ENCODE results near the gene WDR74. TPM values are rescaled to one million over a fixed set of nuclear protein-coding genes. Genes with fewer than 3 reads are reported as not detected.

WDR74 gene
- total and polyA plus RNA-seq, 9 of the 15 experiments (the other 6 are each of a cell fraction or from before 2014, with no cell fraction given): 32.7 to 210 (median 114) TPM

DNA sequence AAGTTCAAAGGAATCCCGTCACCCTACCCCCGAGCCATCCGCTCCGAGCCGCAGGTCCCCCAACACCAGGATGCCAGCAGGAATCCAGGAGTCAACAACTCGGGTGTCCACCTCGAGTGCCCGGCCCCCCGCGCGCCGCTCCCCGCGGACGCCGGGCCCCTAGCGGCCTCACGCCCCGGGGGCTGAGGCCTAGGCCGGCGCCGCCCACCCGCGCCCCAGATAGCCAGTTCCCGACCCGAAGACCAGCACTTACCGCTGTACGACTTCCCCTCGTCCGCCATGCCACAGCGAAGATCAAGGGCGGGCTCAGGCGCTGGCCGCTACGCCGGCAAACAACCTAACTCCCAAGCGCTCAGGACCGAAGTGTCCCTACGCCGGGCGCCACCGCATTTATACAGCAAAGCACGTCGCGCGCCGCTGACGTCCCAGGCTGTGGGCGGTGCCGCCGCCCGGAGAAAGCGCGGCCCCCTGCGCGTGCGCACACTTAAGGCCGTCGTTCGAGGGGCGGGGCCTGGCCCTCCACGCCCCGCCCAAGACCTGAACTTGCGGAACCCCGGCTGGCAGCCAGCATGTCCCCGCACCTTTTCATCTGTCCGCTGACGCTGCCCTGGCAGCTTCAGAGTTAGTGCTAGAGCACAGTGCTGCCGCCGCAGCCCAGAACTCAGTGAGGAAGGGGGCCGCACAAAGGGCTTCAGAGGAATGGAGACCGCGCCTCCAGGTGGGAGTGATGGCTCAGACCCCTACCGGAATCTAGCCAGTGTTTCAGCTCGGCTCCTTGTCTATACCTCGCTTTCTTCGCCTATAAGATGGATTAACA, 34.1 kb downstream of the WDR74 start, which contains the start of gene NXF1:
NXF1 (minus strand) TSS at position 365 of the 817 bp plus-strand sequence; CDS start at position 281, 84 bp downstream.
- FAIRE-seq (peak; percentile 93), DNase-seq (ENCODE audit: extremely low read depth in 1 of 4, low spot score in 3 of 4) (peak; percentile 97 to 98 (median 98)), ATAC-seq (peak; percentile 91)
- Histone ChIP-seq H3K9me3 (replicated peaks; ENCODE audit: control insufficient read depth, insufficient read depth, low read depth, low read length) (no peaks in the 10 kb centered on the region), H2AFZ (ENCODE audit: low read depth, low read length) (peak within 1 kb of the TSS; percentile 79), H3K4me3 (peak within 1 kb of the TSS; percentile 94), H3K9ac (ENCODE audit: insufficient read depth in 1 of 2, low read depth in 2 of 2, low read length in 2 of 2) (peak within 1 kb of the TSS; percentile 90 to 97), H4K20me1 (replicated peaks; ENCODE audit: control insufficient read depth, insufficient read depth, low read length) (peaks cover 9% of the 10 kb centered on the region; the same call in 1 of the 2 replicates), H3K36me3 (ENCODE audit: control insufficient read depth, insufficient read depth, low read length) (peaks cover 39% of the 10 kb centered on the region), H3K27me3 (ENCODE audit: control insufficient read depth in 2 of 2, insufficient read depth in 2 of 2, low read length in 2 of 2) (no peaks in the 10 kb centered on the region), H3K27ac (ENCODE audit: extremely low read depth, low read depth, low read length) (peak within 1 kb of the TSS; percentile 74), H3K4me1 (replicated peaks in 1 of 2; ENCODE audit: control insufficient read depth in 2 of 2, insufficient read depth in 2 of 2, low read length in 2 of 2) (peaks cover 11 to 19% of the 10 kb centered on the region in 2 experiments; a peak in 4 of 5 replicates), H3K9me1 (ENCODE audit: control insufficient read depth, insufficient read depth, low read length) (no peaks in the 10 kb centered on the region), H3K4me2 (ENCODE audit: insufficient read depth, low read length) (peak within 1 kb of the TSS; percentile 97), H3K79me2 (ENCODE audit: control insufficient read depth, insufficient read depth, low read length) (peaks cover 28% of the 10 kb centered on the region)
- in situ Hi-C loops (cut with MboI): no loop called here
- no TSS peak for BruUV-seq (replicated peaks)
- CTCF ChIA-PET (ENCODE audit: low intra/inter-chr PET ratio): interaction anchor here (0.6 kb wide), 2 partner anchors 79 to 1058 kb away, joined by 3 to 5 read pairs; no protein-coding TSS in a partner anchor
- under 1% methylated on average over 70 of the region's 77 CpGs for WGBS (ENCODE audit: insufficient coverage, low coverage, missing lambda C conversion rate)
- intact Hi-C loops (cut with micrococcal nuclease): loop anchor here (1.0 to 5.0 kb wide), 3 partner anchors 26 to 57 kb away; no protein-coding TSS in a partner anchor
- POLR2A ChIA-PET: interaction anchor here (0.6 to 5.5 kb wide), 25 partner anchors 9 to 1279 kb away, joined by 3 to 116 read pairs (median 7); partner anchors contain the start of genes LRRN4CL, SLC3A2, STX5 and TEX54
- TF ChIP-seq KLF10 (CRISPR knock-in tag; IDR thresholded peaks at IDR 0.05): no peak
- no peak for TF ChIP-seq FOXA1 (IDR thresholded peaks at IDR 0.05; ENCODE audit: borderline replicate concordance)
- no peak for TF ChIP-seq ARID2 (IDR thresholded peaks at IDR 0.05)
- no peak for TF ChIP-seq ZBTB49 (CRISPR knock-in tag; IDR thresholded peaks at IDR 0.05; ENCODE audit: borderline replicate concordance)
- peak; percentile 92 for TF ChIP-seq PHF20 (IDR thresholded peaks at IDR 0.05; ENCODE audit: partially characterized antibody)
- TF ChIP-seq RBM34 (IDR thresholded peaks at IDR 0.05; ENCODE audit: borderline replicate concordance, insufficient read depth, low read length): no peak
- no peak for TF ChIP-seq CBFA2T2 (conservative IDR thresholded peaks at IDR 0.05)
- TF ChIP-seq, protein P1, sequence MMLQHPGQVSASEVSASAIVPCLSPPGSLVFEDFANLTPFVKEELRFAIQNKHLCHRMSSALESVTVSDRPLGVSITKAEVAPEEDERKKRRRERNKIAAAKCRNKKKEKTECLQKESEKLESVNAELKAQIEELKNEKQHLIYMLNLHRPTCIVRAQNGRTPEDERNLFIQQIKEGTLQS (IDR thresholded peaks at IDR 0.05): no peak
- TF ChIP-seq, protein P1 (CRISPR knock-in tag; conservative IDR thresholded peaks at IDR 0.05): peak; percentile 71; the same call in 1 of the 2 replicates
- TF ChIP-seq ZKSCAN1 (IDR thresholded peaks at IDR 0.05; ENCODE audit: low read depth, low read length): peak; percentile 64; the same call in 1 of the 2 replicates
- TF ChIP-seq NCOA6 (IDR thresholded peaks at IDR 0.05): no peak
- no peak for TF ChIP-seq ZEB2 (IDR thresholded peaks at IDR 0.05)
- TF ChIP-seq, protein P2, sequence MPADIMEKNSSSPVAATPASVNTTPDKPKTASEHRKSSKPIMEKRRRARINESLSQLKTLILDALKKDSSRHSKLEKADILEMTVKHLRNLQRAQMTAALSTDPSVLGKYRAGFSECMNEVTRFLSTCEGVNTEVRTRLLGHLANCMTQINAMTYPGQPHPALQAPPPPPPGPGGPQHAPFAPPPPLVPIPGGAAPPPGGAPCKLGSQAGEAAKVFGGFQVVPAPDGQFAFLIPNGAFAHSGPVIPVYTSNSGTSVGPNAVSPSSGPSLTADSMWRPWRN (IDR thresholded peaks at IDR 0.05; ENCODE audit: low read depth): no peak
- TF ChIP-seq CREB1 (IDR thresholded peaks at IDR 0.05): peak; percentile 99
- peak; percentile 99 for TF ChIP-seq CREB1 (CRISPR knock-in tag; IDR thresholded peaks at IDR 0.05)
- no peak for TF ChIP-seq ZNF586 (CRISPR knock-in tag; conservative IDR thresholded peaks at IDR 0.05)
- TF ChIP-seq ZNF143 (CRISPR knock-in tag; IDR thresholded peaks at IDR 0.05): 0 out of 2 replicates have a peak, but pooled peaks have one; percentile 19
- TF ChIP-seq ZC3H11A (IDR thresholded peaks at IDR 0.05; ENCODE audit: low read depth, low read length): no peak

Data from K562 (cell line).